GM12878 (cell line): Measurements from ENCODE around the gene PARD6A. TPM values are rescaled to one million over a fixed set of nuclear protein-coding genes. Genes with fewer than 3 reads are reported as not detected.

Experiments
- ATAC-seq: fragments of 200-7000 bp; cut with Tn5 transposase; 3 replicates; pipeline ENCODE4 v1.9.1; 2020; ENCODE audit warnings: mild to moderate bottlenecking, moderate library complexity
- BruUV-seq: library from RNA; stranded (reverse); fragments of 400-500 nt; replicated peaks from 2 replicates; lab custom pipeline; 2021; lab: Mats Ljungman, UMichigan
- CTCF ChIA-PET: fragments of 300-600 bp; sonication (Branson Sonifier 250); formaldehyde crosslinking; extraction: SDS; loops from one replicate; lab custom pipeline; 2021; ENCODE audit warnings: inconsistent platforms; lab: Yijun Ruan, JAX
- POLR2A ChIA-PET: fragments of 350-600 bp; formaldehyde crosslinking; extraction: SDS; loops from one replicate; lab custom pipeline; 2021; ENCODE audit warnings: inconsistent platforms; lab: Charles Lee
- RAD21 ChIA-PET: fragments of 300-600 bp; sonication (Branson Sonifier 250); formaldehyde crosslinking; loops from one replicate; lab custom pipeline; 2023; ENCODE audit warnings: antibody characterized with exemption; ENCODE audit not compliant: unreplicated experiment; lab: Charles Lee
- SMC1A ChIA-PET: fragments of 300-600 bp; sonication (Branson Sonifier 250); formaldehyde crosslinking; loops from one replicate; lab custom pipeline; 2023; ENCODE audit not compliant: unreplicated experiment, uncharacterized antibody; lab: Charles Lee
- DNase-seq: peaks from one replicate; pipeline ENCODE4 v3.0.0-alpha.2; 2011; ENCODE audit warnings: low read depth, low spot score
- FAIRE-seq: peaks from 3 replicates; lab custom pipeline; 2011; peaks lifted over from hg19 to GRCh38; lab: Jason Lieb, UNC
- H2AFZ ChIP-seq: 2 replicates; pipeline ENCODE4 v1.6.0; 2011; ENCODE audit warnings: low read depth, low read length, control low read depth; ENCODE audit not compliant: control insufficient read depth
- H3K27ac ChIP-seq: 2 replicates; pipeline ENCODE4 v1.5.1; 2011; ENCODE audit warnings: control low read depth; ENCODE audit not compliant: control insufficient read depth, insufficient read depth
- H3K27me3 ChIP-seq, 2 experiments: replicated peaks in 1 of 2; 2 replicates each; pipeline versions ENCODE4 v1.6.0 to v1.6.1; 2011; ENCODE audit warnings: low read length in 1 of 2; ENCODE audit not compliant: control insufficient read depth in 2 of 2, insufficient read depth in 2 of 2
- H3K36me3 ChIP-seq, 2 experiments: 2 replicates each; pipeline ENCODE4 v1.5.1; 2011; ENCODE audit warnings: low read length in 1 of 2; ENCODE audit not compliant: control insufficient read depth in 2 of 2, insufficient read depth in 2 of 2
- H3K4me1 ChIP-seq: 2 replicates; pipeline ENCODE4 v1.6.1; 2011; ENCODE audit warnings: mild to moderate bottlenecking, low read length, moderate library complexity, mixed read lengths; ENCODE audit not compliant: control insufficient read depth, insufficient read depth
- H3K4me2 ChIP-seq: 2 replicates; pipeline ENCODE4 v1.6.0; 2011; ENCODE audit warnings: control low read depth; ENCODE audit not compliant: control insufficient read depth, insufficient read depth
- H3K4me3 ChIP-seq: fragments of 200-600 bp; sonication (generic); 2 replicates; pipeline ENCODE4 v1.5.1; 2016
- H3K79me2 ChIP-seq: 2 replicates; pipeline ENCODE4 v1.6.0; 2011; ENCODE audit warnings: low read length; ENCODE audit not compliant: control insufficient read depth, insufficient read depth
- H3K9ac ChIP-seq: 2 replicates; pipeline ENCODE4 v1.8.0; 2011; ENCODE audit warnings: low read length, control low read depth, mixed read lengths; ENCODE audit not compliant: control insufficient read depth, insufficient read depth
- H3K9me3 ChIP-seq: replicated peaks from 3 replicates; pipeline ENCODE4 v1.5.1; 2011; ENCODE audit warnings: mild to moderate bottlenecking, low read length; ENCODE audit not compliant: control insufficient read depth, insufficient read depth
- H4K20me1 ChIP-seq: 2 replicates; pipeline ENCODE4 v1.6.0; 2011; ENCODE audit not compliant: control insufficient read depth, insufficient read depth
- NRF1 ChIP-seq: conservative IDR thresholded peaks from 2 replicates; pipeline ENCODE4 v1.6.1; 2011; ENCODE audit warnings: mild to moderate bottlenecking, low read depth, low read length, improper control_type of control experiment
- POLR2A ChIP-seq: IDR thresholded peaks from 2 replicates; pipeline ENCODE4 v1.6.1; 2011; ENCODE audit warnings: low read depth, mild to moderate bottlenecking, low read length
- RAD51 ChIP-seq: fragments of 450-650 bp; IDR thresholded peaks from 2 replicates; pipeline ENCODE4 v1.6.1; 2016; ENCODE audit warnings: moderate library complexity, mild to moderate bottlenecking, inconsistent platforms
- WGBS: methylation state at CpG from one replicate; pipeline ENCODE4 v1.1.6; 2016; ENCODE audit warnings: low lambda C conversion rate; ENCODE audit not compliant: insufficient replicate concordance, insufficient coverage; ENCODE audit errors: missing lambda C conversion rate; 5-methylcytosine and 5-hydroxymethylcytosine counted together
- in situ Hi-C: fragments of 300-500 bp; cut with MboI; formaldehyde crosslinking; loops from 9 replicates; pipeline ENCODE4 v1.14.3; 2018; ENCODE audit warnings: mixed read lengths
- intact Hi-C: fragments of 100-400 bp; cut with micrococcal nuclease; formaldehyde crosslinking; loops from one replicate; pipeline ENCODE4 v1.14.2; 2022; ENCODE audit not compliant: unreplicated experiment
- polyA plus RNA-seq, 11 experiments: library from polyadenylated mRNA; depleted of rRNA in 4 of 11; unstranded in 6 of 11; stranded (reverse) in 5 of 11; fragments of >200 nt; fragmentation: Nextera tagmentation in 4 of 11; fragmentation: Illumina TruSeq in 1 of 11; extraction: Ambion mirVana in 4 of 11; extraction: Trizol in 1 of 11; gene quantifications; 1 replicate in 1 of 11; 2 replicates in 10 of 11; pipeline versions ENCODE4 v1.2.1 to v1.2.3, GENCODE V29; 2011 to 2016; ENCODE audit warnings: inconsistent platforms in 2 of 11, missing spikeins in 2 of 11, low read depth in 1 of 11
- total RNA-seq, 4 experiments: library from RNA; depleted of rRNA in 3 of 4; stranded (reverse); fragments of >200 nt in 3 of 4; fragmentation: Illumina TruSeq in 1 of 4; extraction: Trizol in 1 of 4; gene quantifications; 2 replicates each; pipeline versions ENCODE4 v1.2.1 to v1.2.3, GENCODE V29; 2013 to 2021
- TF ChIP-seq, protein P1 (sequence below): fragments of 450-650 bp; IDR thresholded peaks from 2 replicates; pipeline ENCODE4 v1.6.1; 2016; ENCODE audit warnings: mild to moderate bottlenecking

Gene PARD6A
- total and polyA plus RNA-seq, 10 of the 15 experiments (the other 5 are each of a cell fraction or from before 2014, with no cell fraction given), result 0.42 to 10.1 (median 4.4) TPM

DNA sequence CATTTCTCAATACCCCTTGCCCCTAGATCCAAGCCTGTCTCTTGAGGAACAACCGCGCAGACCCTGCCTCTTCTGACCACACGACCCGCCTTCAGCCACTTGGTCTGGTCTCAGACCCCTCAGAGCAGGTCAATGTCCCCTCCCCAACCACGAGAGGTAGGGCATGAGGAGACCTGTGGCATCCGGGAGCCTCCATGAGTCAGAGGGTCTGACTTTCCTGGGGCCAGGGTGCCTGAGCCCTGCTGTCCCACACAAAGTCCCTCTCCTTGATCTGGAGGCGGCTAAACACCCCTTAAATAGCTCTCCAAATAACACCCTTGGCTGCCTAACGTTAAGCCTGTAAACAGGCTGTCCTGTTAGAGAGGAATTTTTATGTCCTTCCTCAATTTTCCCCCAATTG, 10.7 kb upstream of the PARD6A start:
- WGBS, result 88% methylated on average over 8 of the region's 8 CpGs
- BruUV-seq, result no TSS peak
- no peak overlapping the region for H3K9ac ChIP-seq
- CTCF ChIA-PET, result interaction anchor here (0.5 to 1.0 kb wide), 2 partner anchors 17 to 117 kb away, joined by 3 to 4 read pairs; no protein-coding TSS in a partner anchor
- H3K27me3 ChIP-seq, result no peaks in the 10 kb centered on the region
- no peak for TF ChIP-seq RAD51
- TF ChIP-seq, protein P1, sequence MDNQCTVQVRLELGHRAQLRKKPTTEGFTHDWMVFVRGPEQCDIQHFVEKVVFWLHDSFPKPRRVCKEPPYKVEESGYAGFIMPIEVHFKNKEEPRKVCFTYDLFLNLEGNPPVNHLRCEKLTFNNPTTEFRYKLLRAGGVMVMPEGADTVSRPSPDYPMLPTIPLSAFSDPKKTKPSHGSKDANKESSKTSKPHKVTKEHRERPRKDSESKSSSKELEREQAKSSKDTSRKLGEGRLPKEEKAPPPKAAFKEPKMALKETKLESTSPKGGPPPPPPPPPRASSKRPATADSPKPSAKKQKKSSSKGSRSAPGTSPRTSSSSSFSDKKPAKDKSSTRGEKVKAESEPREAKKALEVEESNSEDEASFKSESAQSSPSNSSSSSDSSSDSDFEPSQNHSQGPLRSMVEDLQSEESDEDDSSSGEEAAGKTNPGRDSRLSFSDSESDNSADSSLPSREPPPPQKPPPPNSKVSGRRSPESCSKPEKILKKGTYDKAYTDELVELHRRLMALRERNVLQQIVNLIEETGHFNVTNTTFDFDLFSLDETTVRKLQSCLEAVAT, result no peak
- no peak for DNase-seq
- intact Hi-C loops (no loop called here), in situ Hi-C loops (no loop called here)
- H3K79me2 ChIP-seq, result peaks cover 11% of the 10 kb centered on the region
- POLR2A ChIA-PET, result no interaction called here
- no peaks in the 10 kb centered on the region for H4K20me1 ChIP-seq
- RAD21 ChIA-PET, result no interaction called here
- no peak for FAIRE-seq
- no peak overlapping the region for H3K27ac ChIP-seq
- no peak for ATAC-seq
- SMC1A ChIA-PET, result no interaction called here
- no peaks in the 10 kb centered on the region for H3K9me3 ChIP-seq
- H2AFZ ChIP-seq, result no peak overlapping the region
- H3K36me3 ChIP-seq, result peaks cover 0 to 3% of the 10 kb centered on the region in 2 experiments; a peak in 3 of 4 replicates
- peaks cover 7% of the 10 kb centered on the region; the same call in 1 of the 2 replicates for H3K4me1 ChIP-seq
- H3K4me2 ChIP-seq, result no peak overlapping the region
- H3K4me3 ChIP-seq, result no peak overlapping the region

DNA sequence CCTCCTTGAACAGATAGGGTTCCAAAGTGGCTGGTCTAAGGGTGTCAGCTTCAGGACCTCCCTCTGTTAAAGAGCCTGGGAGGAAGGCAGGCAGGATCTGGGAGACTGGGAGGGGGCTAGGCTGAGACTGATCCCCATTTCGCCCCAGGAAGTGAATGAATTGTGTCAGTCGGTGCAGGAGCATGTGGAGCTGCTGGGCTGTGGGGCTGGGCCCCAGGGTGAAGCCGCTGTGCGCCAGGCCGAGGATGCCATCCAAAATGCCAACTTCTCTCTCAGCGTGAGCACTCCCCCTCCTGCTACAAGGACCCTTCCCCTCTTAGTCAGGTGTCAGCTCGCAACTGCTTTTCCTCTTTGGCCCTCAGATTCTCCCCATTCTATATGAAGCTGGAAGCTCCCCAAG, 9.7 kb upstream of the PARD6A start:
- RAD21 ChIA-PET, result no interaction called here
- SMC1A ChIA-PET, result no interaction called here
- peaks cover under 1% of the 10 kb centered on the region; the same call in 1 of the 2 replicates for H3K79me2 ChIP-seq
- H3K36me3 ChIP-seq, result peaks cover 2 to 8% of the 10 kb centered on the region in 2 experiments
- no TSS peak for BruUV-seq
- intact Hi-C loops (no loop called here), in situ Hi-C loops (no loop called here)
- POLR2A ChIA-PET, result interaction anchor here (1.0 to 1.1 kb wide), 2 partner anchors 9 to 69 kb away, joined by 3 read pairs; partner anchors contain the start of gene ACD
- no peak overlapping the region for H2AFZ ChIP-seq
- DNase-seq, result no peak
- no peak for FAIRE-seq
- no peaks in the 10 kb centered on the region for H3K9me3 ChIP-seq
- peaks cover 2% of the 10 kb centered on the region; the same call in 1 of the 2 replicates for H3K4me1 ChIP-seq
- TF ChIP-seq NRF1 (no peak), POLR2A (peak; percentile 18; the same call in 1 of the 2 replicates)
- no peaks in the 10 kb centered on the region for H4K20me1 ChIP-seq
- no peak overlapping the region for H3K9ac ChIP-seq
- H3K4me3 ChIP-seq, result no peak overlapping the region
- CTCF ChIA-PET, result interaction anchor here (1.3 kb wide), 1 partner anchor 9 kb away, joined by 5 read pairs; the partner anchor contains the start of gene ACD
- H3K27me3 ChIP-seq, result no peaks in the 10 kb centered on the region
- no peak overlapping the region for H3K27ac ChIP-seq
- 90% methylated on average over 7 of the region's 7 CpGs for WGBS
- ATAC-seq, result no peak
- H3K4me2 ChIP-seq, result no peak overlapping the region
